K562 (cell line): Measurements from ENCODE around the gene RACK1. TPM values are rescaled to one million over a fixed set of nuclear protein-coding genes. Genes with fewer than 3 reads are reported as not detected.
A peak's percentile ranks its signal among the peaks of the same experiment; 100 is the strongest.

Experiments
- BHLHE40 ChIP-seq: IDR thresholded peaks from 2 replicates; pipeline ENCODE4 v1.6.1; 2011; ENCODE audit warnings: low read length, improper control_type of control experiment
- CAMTA2 ChIP-seq: fragments of 250-450 bp; sonication (Bioruptor Pico); conservative IDR thresholded peaks from 2 replicates; pipeline ENCODE4 v1.5.1; 2022
- CCNT2 ChIP-seq: IDR thresholded peaks from 2 replicates; pipeline ENCODE4 v1.6.1; 2011; ENCODE audit warnings: borderline replicate concordance, low read depth, mild to moderate bottlenecking, moderate library complexity, mixed read lengths, low read length; ENCODE audit not compliant: insufficient read length; ENCODE audit errors: extremely low read depth
- COPS2 ChIP-seq: fragments of 450-650 bp; conservative IDR thresholded peaks from 2 replicates; pipeline ENCODE4 v1.6.1; 2016; ENCODE audit warnings: mild to moderate bottlenecking, moderate library complexity
- CTBP1 ChIP-seq: fragments of 450-650 bp; IDR thresholded peaks from 2 replicates; pipeline ENCODE4 v1.6.1; 2016; ENCODE audit warnings: borderline replicate concordance
- EGR1 ChIP-seq: fragments of 450-650 bp; conservative IDR thresholded peaks from 2 replicates; pipeline ENCODE4 v1.6.1; 2017; ENCODE audit warnings: mild to moderate bottlenecking
- ELF2 ChIP-seq: fragments of 250-450 bp; sonication (Bioruptor Pico); IDR thresholded peaks from 2 replicates; pipeline ENCODE4 v1.5.0; 2021; ENCODE audit warnings: mild to moderate bottlenecking
- GABPB1 ChIP-seq: sonication (generic); formaldehyde crosslinking; IDR thresholded peaks from 2 replicates; pipeline ENCODE4 v1.8.0; 2022; ENCODE audit warnings: mild to moderate bottlenecking, missing genetic modification reagents
- GATAD2B ChIP-seq: fragments of 450-650 bp; IDR thresholded peaks from 2 replicates; pipeline ENCODE4 v1.6.1; 2017; ENCODE audit warnings: mild to moderate bottlenecking, borderline replicate concordance
- NFYB ChIP-seq: IDR thresholded peaks from 2 replicates; pipeline ENCODE4 v1.6.1; 2011; ENCODE audit warnings: mild to moderate bottlenecking, moderate library complexity; ENCODE audit not compliant: insufficient read length; ENCODE audit errors: extremely low read depth
- PATZ1 ChIP-seq: fragments of 250-450 bp; sonication (Bioruptor Pico); IDR thresholded peaks from 2 replicates; pipeline ENCODE4 v1.5.0; 2020; ENCODE audit warnings: mild to moderate bottlenecking, borderline replicate concordance
- SLC30A9 ChIP-seq: fragments of 250-450 bp; sonication (Bioruptor Pico); IDR thresholded peaks from 2 replicates; pipeline ENCODE4 v1.8.0; 2022; ENCODE audit warnings: mild to moderate bottlenecking, moderate library complexity
- SP1 ChIP-seq: sonication (generic); formaldehyde crosslinking; IDR thresholded peaks from 2 replicates; pipeline ENCODE4 v1.8.1; 2022; ENCODE audit warnings: mild to moderate bottlenecking, missing genetic modification reagents
- TAF9B ChIP-seq: fragments of 450-650 bp; IDR thresholded peaks from 2 replicates; pipeline ENCODE4 v1.6.1; 2018; ENCODE audit warnings: mild to moderate bottlenecking; ENCODE audit not compliant: partially characterized antibody
- TBP ChIP-seq: optimal IDR thresholded peaks from 2 replicates; pipeline ENCODE3; 2011; ENCODE audit warnings: low read depth, low read length, improper control_type of control experiment
- YY1 ChIP-seq, 3 experiments: IDR thresholded peaks; 2 replicates each; pipeline ENCODE4 v1.6.1; 2011; ENCODE audit warnings: low read length in 2 of 3, mild to moderate bottlenecking in 2 of 3, moderate library complexity in 2 of 3, borderline replicate concordance in 1 of 3, control low read depth in 1 of 3, low read depth in 1 of 3; ENCODE audit not compliant: insufficient read depth in 3 of 3, insufficient replicate concordance in 2 of 3, control insufficient read depth in 1 of 3, insufficient read length in 1 of 3; ENCODE audit errors: extremely low read depth in 1 of 3
- ZFX ChIP-seq: sonication (generic); formaldehyde crosslinking; IDR thresholded peaks from 2 replicates; pipeline ENCODE4 v1.8.0; 2022; ENCODE audit warnings: mild to moderate bottlenecking, missing genetic modification reagents, moderate library complexity
- ZKSCAN1 ChIP-seq: fragments of 150-350 bp; IDR thresholded peaks from 2 replicates; pipeline ENCODE4 v1.6.1; 2016; ENCODE audit warnings: low read depth, low read length
- ZNF224 ChIP-seq: sonication (generic); formaldehyde crosslinking; IDR thresholded peaks from 2 replicates; pipeline ENCODE4 v1.8.0; 2022; ENCODE audit warnings: mild to moderate bottlenecking, missing genetic modification reagents
- ZNF24 ChIP-seq: fragments of 450-650 bp; IDR thresholded peaks from 2 replicates; pipeline ENCODE4 v1.6.1; 2016
- ZNF253 ChIP-seq: fragments of 250-450 bp; sonication (Bioruptor Pico); conservative IDR thresholded peaks from 2 replicates; pipeline ENCODE4 v1.6.1; 2021; ENCODE audit warnings: mild to moderate bottlenecking
- polyA plus RNA-seq, 8 experiments: library from polyadenylated mRNA; depleted of rRNA in 4 of 8; stranded (reverse) in 5 of 8; unstranded in 3 of 8; fragments of >200 nt; fragmentation: Nextera tagmentation in 2 of 8; fragmentation: Illumina TruSeq in 1 of 8; extraction: Ambion mirVana in 2 of 8; extraction: Trizol in 1 of 8; gene quantifications; 2 replicates each; pipeline versions ENCODE4 v1.2.1 to v1.2.3, GENCODE V29; 2011 to 2014; ENCODE audit warnings: inconsistent platforms in 1 of 8, missing spikeins in 1 of 8
- total RNA-seq, 7 experiments: library from RNA; depleted of rRNA in 6 of 7; stranded (reverse); fragments of >200 nt in 6 of 7; fragmentation: Illumina TruSeq in 2 of 7; extraction: Trizol in 2 of 7; gene quantifications; 2 replicates each; pipeline versions ENCODE4 v1.2.1 to v1.2.3, GENCODE V29; 2011 to 2021; ENCODE audit warnings: low replicate concordance in 1 of 7
- TF ChIP-seq, protein P1 (sequence below), 3 experiments: fragments of 200-800 bp in 1 of 3; fragments of 250-450 bp in 1 of 3; fragments of 450-650 bp in 1 of 3; sonication (Bioruptor Pico) in 1 of 3; sonication (Bioruptor generic) in 1 of 3; formaldehyde crosslinking in 1 of 3; IDR thresholded peaks; 2 replicates each; pipeline versions ENCODE4 v1.6.1 to v1.8.0; 2016 to 2022; ENCODE audit warnings: mild to moderate bottlenecking in 2 of 3, missing genetic modification characterization in 2 of 3, missing compliant biosample characterization in 1 of 3, moderate library complexity in 1 of 3

Gene RACK1
- total and polyA plus RNA-seq, 9 of the 15 experiments (the other 6 are each of a cell fraction or from before 2014, with no cell fraction given): 2,303 to 5,311 (median 3,833) TPM

DNA sequence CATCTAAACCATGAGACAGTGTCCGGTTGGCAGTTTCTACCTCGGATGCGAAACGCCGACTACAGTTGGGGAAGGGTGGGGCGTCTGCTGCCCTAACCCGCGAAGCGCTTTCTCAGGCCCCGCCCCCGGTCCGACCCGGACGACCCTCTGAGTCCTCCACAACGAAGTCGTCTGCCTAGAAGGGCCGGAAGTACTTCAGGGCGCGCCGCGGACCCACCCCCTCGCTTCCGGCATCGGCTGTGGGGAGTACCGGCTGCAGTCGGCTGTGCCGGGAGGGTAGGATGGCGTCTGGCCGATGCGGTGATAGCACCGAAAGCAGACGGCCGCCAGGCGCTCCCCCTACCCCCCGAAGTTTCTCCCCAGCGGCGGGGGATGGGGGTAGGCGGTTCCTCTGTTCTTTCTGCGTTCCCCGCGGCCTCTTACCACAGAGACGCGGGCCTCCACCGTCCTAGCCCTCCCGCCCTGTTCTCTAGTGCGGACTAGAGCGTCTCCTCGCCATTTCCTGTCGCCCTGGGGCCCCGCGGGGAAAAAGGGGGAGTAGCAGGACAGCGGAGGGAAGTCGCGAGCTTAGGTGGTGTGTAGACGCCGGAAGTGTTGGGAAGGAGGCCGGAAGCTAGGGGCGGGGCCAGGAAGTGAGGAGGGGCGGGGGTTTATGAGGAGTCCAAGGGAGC, 20.5 kb downstream of the RACK1 start, which contains the start of gene TRIM41 (continued):
- 0 out of 2 replicates have a peak, but pooled peaks have one; percentile 37 for TF ChIP-seq PATZ1 (CRISPR knock-in tag)
- TF ChIP-seq GATAD2B: 0 out of 2 replicates have a peak, but pooled peaks have one; percentile 14
- peak; percentile 88 for TF ChIP-seq TBP
- peak; percentile 87; the same call in 1 of the 2 replicates for TF ChIP-seq CAMTA2 (CRISPR knock-in tag)
- peak; percentile 59 for TF ChIP-seq BHLHE40
- TF ChIP-seq SP1 (CRISPR knock-in tag): peak; percentile 94
- TF ChIP-seq ZNF24: peak; percentile 1
- TF ChIP-seq ZFX (CRISPR knock-in tag): no peak
- no peak for TF ChIP-seq SLC30A9
- no peak for TF ChIP-seq NFYB
- no peak for TF ChIP-seq ZNF253
- TF ChIP-seq YY1 (IDR thresholded peaks at IDR 0.05; ENCODE audit: borderline replicate concordance in 1 of 3, control insufficient read depth in 1 of 3, extremely low read depth in 1 of 3, insufficient read depth in 3 of 3, insufficient read length in 1 of 3, insufficient replicate concordance in 2 of 3, low read depth in 1 of 3, low read length in 2 of 3): peak in 1 of 3 experiments; percentile 66
- TF ChIP-seq TAF9B: peak; percentile 94
- TF ChIP-seq CCNT2: no peak
- TF ChIP-seq CTBP1: peak; percentile 60; the same call in 1 of the 2 replicates
- TF ChIP-seq ZNF224 (CRISPR knock-in tag): no peak
- TF ChIP-seq, protein P1, sequence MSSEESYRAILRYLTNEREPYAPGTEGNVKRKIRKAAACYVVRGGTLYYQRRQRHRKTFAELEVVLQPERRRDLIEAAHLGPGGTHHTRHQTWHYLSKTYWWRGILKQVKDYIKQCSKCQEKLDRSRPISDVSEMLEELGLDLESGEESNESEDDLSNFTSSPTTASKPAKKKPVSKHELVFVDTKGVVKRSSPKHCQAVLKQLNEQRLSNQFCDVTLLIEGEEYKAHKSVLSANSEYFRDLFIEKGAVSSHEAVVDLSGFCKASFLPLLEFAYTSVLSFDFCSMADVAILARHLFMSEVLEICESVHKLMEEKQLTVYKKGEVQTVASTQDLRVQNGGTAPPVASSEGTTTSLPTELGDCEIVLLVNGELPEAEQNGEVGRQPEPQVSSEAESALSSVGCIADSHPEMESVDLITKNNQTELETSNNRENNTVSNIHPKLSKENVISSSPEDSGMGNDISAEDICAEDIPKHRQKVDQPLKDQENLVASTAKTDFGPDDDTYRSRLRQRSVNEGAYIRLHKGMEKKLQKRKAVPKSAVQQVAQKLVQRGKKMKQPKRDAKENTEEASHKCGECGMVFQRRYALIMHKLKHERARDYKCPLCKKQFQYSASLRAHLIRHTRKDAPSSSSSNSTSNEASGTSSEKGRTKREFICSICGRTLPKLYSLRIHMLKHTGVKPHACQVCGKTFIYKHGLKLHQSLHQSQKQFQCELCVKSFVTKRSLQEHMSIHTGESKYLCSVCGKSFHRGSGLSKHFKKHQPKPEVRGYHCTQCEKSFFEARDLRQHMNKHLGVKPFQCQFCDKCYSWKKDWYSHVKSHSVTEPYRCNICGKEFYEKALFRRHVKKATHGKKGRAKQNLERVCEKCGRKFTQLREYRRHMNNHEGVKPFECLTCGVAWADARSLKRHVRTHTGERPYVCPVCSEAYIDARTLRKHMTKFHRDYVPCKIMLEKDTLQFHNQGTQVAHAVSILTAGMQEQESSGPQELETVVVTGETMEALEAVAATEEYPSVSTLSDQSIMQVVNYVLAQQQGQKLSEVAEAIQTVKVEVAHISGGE (CRISPR knock-in tag; IDR thresholded peaks at IDR 0.05): peak; percentile 28 to 94 (median 75); a peak in 5 of 6 replicates
- no peak for TF ChIP-seq COPS2
- peak; percentile 97 for TF ChIP-seq GABPB1 (CRISPR knock-in tag)
- peak; percentile 70 for TF ChIP-seq EGR1
- peak; percentile 89 for TF ChIP-seq ELF2 (CRISPR knock-in tag)
- TF ChIP-seq ZKSCAN1: 0 out of 2 replicates have a peak, but pooled peaks have one; percentile 53
